HepG2 (cell line): Measurements from ENCODE around the gene PCGF6. TPM values are rescaled to one million over a fixed set of nuclear protein-coding genes. Genes with fewer than 3 reads are reported as not detected.

Experiments
- CAMTA2 ChIP-seq: sonication (generic); formaldehyde crosslinking; IDR thresholded peaks from 2 replicates; pipeline ENCODE4 v1.4.0; 2020; ENCODE audit warnings: mild to moderate bottlenecking, missing genetic modification reagents, borderline replicate concordance
- DMTF1 ChIP-seq: sonication (generic); formaldehyde crosslinking; IDR thresholded peaks from 2 replicates; pipeline ENCODE4 v1.4.0; 2020; ENCODE audit warnings: mild to moderate bottlenecking, missing genetic modification reagents
- HOXA7 ChIP-seq: sonication (generic); formaldehyde crosslinking; IDR thresholded peaks from 2 replicates; pipeline ENCODE4 v1.8.1; 2022; ENCODE audit warnings: mild to moderate bottlenecking, missing genetic modification reagents, moderate library complexity
- IRX3 ChIP-seq: sonication (generic); formaldehyde crosslinking; IDR thresholded peaks from 2 replicates; pipeline ENCODE4 v1.8.1; 2023; ENCODE audit warnings: mild to moderate bottlenecking, low read depth, missing genetic modification reagents, borderline replicate concordance
- NBN ChIP-seq: fragments of 450-650 bp; conservative IDR thresholded peaks from 2 replicates; pipeline ENCODE4 v1.6.1; 2017
- NFE2 ChIP-seq: sonication (generic); formaldehyde crosslinking; IDR thresholded peaks from 2 replicates; pipeline ENCODE4 v1.4.0; 2020; ENCODE audit warnings: missing genetic modification reagents
- PLRG1 ChIP-seq: fragments of 450-650 bp; conservative IDR thresholded peaks from 2 replicates; pipeline ENCODE4 v1.6.1; 2016
- REL ChIP-seq: sonication (generic); formaldehyde crosslinking; conservative IDR thresholded peaks from 2 replicates; pipeline ENCODE4 v1.8.0; 2022; ENCODE audit warnings: mild to moderate bottlenecking, missing genetic modification reagents, moderate library complexity
- SIN3B ChIP-seq: fragments of 150-350 bp; IDR thresholded peaks from 2 replicates; pipeline ENCODE4 v1.6.1; 2014; ENCODE audit warnings: low read length
- SMAD1 ChIP-seq: sonication (generic); formaldehyde crosslinking; IDR thresholded peaks from 2 replicates; pipeline ENCODE4 v1.4.0; 2020; ENCODE audit warnings: missing genetic modification reagents, low read depth, mild to moderate bottlenecking, borderline replicate concordance
- TFDP2 ChIP-seq: sonication (generic); formaldehyde crosslinking; IDR thresholded peaks from 2 replicates; pipeline ENCODE4 v1.4.0; 2020; ENCODE audit warnings: missing genetic modification reagents
- ZFP37 ChIP-seq: sonication (generic); formaldehyde crosslinking; IDR thresholded peaks from 2 replicates; pipeline ENCODE4 v1.4.0; 2020; ENCODE audit warnings: missing genetic modification reagents, borderline replicate concordance
- ZFY ChIP-seq: sonication (generic); formaldehyde crosslinking; IDR thresholded peaks from 2 replicates; pipeline ENCODE4 v1.4.0; 2020; ENCODE audit warnings: missing genetic modification reagents
- ZMYM3 ChIP-seq: sonication (generic); formaldehyde crosslinking; IDR thresholded peaks from 2 replicates; pipeline ENCODE4 v1.5.1; 2020; ENCODE audit warnings: mild to moderate bottlenecking, missing genetic modification reagents
- ZNF235 ChIP-seq: sonication (generic); formaldehyde crosslinking; IDR thresholded peaks from 2 replicates; pipeline ENCODE4 v1.8.1; 2023; ENCODE audit warnings: mild to moderate bottlenecking, missing genetic modification reagents, borderline replicate concordance
- ZNF317 ChIP-seq: sonication (generic); formaldehyde crosslinking; IDR thresholded peaks from 2 replicates; pipeline ENCODE4 v1.5.0; 2020; ENCODE audit warnings: mild to moderate bottlenecking, missing genetic modification reagents
- ZNF446 ChIP-seq: sonication (generic); formaldehyde crosslinking; IDR thresholded peaks from 2 replicates; pipeline ENCODE4 v1.5.0; 2020; ENCODE audit warnings: mild to moderate bottlenecking, missing genetic modification reagents
- ZNF746 ChIP-seq: sonication (generic); formaldehyde crosslinking; IDR thresholded peaks from 2 replicates; pipeline ENCODE4 v1.8.0; 2022; ENCODE audit warnings: mild to moderate bottlenecking, missing genetic modification reagents
- ZNF749 ChIP-seq: sonication (generic); formaldehyde crosslinking; IDR thresholded peaks from 2 replicates; pipeline ENCODE4 v1.8.0; 2022; ENCODE audit warnings: mild to moderate bottlenecking, missing genetic modification reagents, moderate library complexity, borderline replicate concordance
- polyA plus RNA-seq, 8 experiments: library from polyadenylated mRNA; depleted of rRNA in 3 of 8; stranded (reverse) in 7 of 8; unstranded in 1 of 8; fragments of >200 nt; fragmentation: Illumina TruSeq in 4 of 8; extraction: Trizol in 4 of 8; gene quantifications; 2 replicates each; pipeline versions ENCODE4 v1.2.1 to v1.2.3, GENCODE V29; 2011 to 2016; ENCODE audit warnings: low read depth in 4 of 8, missing spikeins in 1 of 8, mixed read lengths in 1 of 8; ENCODE audit not compliant: insufficient read depth in 1 of 8
- total RNA-seq, 5 experiments: library from RNA; depleted of rRNA; stranded (reverse); fragments of >200 nt; fragmentation: Illumina TruSeq; extraction: Trizol; gene quantifications; 2 replicates each; pipeline ENCODE4 v1.2.3, GENCODE V29; 2016; ENCODE audit warnings: low read depth in 1 of 5
- TF ChIP-seq, protein P1 (sequence below): sonication (generic); formaldehyde crosslinking; IDR thresholded peaks from 2 replicates; pipeline ENCODE4 v1.9.0; 2021; ENCODE audit warnings: missing genetic modification reagents, borderline replicate concordance
- TF ChIP-seq, protein P2 (sequence below): sonication (generic); formaldehyde crosslinking; conservative IDR thresholded peaks from 2 replicates; pipeline ENCODE4 v1.4.0; 2020; ENCODE audit warnings: missing genetic modification reagents
- TF ChIP-seq, protein P3 (sequence below): sonication (generic); formaldehyde crosslinking; IDR thresholded peaks from 2 replicates; pipeline ENCODE4 v1.8.0; 2022; ENCODE audit warnings: mild to moderate bottlenecking, missing genetic modification reagents; ENCODE audit not compliant: insufficient replicate concordance

Gene PCGF6
- total and polyA plus RNA-seq, 2 of the 13 experiments (the other 11 are each of a cell fraction or from before 2014, with no cell fraction given), result 5.2 to 19.4 TPM

- TF ChIP-seq, protein P1, sequence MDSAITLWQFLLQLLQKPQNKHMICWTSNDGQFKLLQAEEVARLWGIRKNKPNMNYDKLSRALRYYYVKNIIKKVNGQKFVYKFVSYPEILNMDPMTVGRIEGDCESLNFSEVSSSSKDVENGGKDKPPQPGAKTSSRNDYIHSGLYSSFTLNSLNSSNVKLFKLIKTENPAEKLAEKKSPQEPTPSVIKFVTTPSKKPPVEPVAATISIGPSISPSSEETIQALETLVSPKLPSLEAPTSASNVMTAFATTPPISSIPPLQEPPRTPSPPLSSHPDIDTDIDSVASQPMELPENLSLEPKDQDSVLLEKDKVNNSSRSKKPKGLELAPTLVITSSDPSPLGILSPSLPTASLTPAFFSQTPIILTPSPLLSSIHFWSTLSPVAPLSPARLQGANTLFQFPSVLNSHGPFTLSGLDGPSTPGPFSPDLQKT (CRISPR knock-in tag), result no peak
- TF ChIP-seq, protein P2, sequence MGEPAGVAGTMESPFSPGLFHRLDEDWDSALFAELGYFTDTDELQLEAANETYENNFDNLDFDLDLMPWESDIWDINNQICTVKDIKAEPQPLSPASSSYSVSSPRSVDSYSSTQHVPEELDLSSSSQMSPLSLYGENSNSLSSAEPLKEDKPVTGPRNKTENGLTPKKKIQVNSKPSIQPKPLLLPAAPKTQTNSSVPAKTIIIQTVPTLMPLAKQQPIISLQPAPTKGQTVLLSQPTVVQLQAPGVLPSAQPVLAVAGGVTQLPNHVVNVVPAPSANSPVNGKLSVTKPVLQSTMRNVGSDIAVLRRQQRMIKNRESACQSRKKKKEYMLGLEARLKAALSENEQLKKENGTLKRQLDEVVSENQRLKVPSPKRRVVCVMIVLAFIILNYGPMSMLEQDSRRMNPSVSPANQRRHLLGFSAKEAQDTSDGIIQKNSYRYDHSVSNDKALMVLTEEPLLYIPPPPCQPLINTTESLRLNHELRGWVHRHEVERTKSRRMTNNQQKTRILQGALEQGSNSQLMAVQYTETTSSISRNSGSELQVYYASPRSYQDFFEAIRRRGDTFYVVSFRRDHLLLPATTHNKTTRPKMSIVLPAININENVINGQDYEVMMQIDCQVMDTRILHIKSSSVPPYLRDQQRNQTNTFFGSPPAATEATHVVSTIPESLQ (CRISPR knock-in tag), result 0 out of 2 replicates have a peak, but pooled peaks have one; percentile 93
- TF ChIP-seq ZFY (CRISPR knock-in tag), result no peak
- no peak for TF ChIP-seq SIN3B
- TF ChIP-seq NFE2 (CRISPR knock-in tag), result no peak
- no peak for TF ChIP-seq SMAD1
- TF ChIP-seq ZFP37 (CRISPR knock-in tag), result 0 out of 2 replicates have a peak, but pooled peaks have one; percentile 72
- no peak for TF ChIP-seq NBN
- no peak for TF ChIP-seq DMTF1 (CRISPR knock-in tag)
- TF ChIP-seq ZNF446 (CRISPR knock-in tag), result peak; percentile 53; the same call in 1 of the 2 replicates
- 0 out of 2 replicates have a peak, but pooled peaks have one; percentile 40 for TF ChIP-seq ZNF317
- TF ChIP-seq ZNF749 (CRISPR knock-in tag), result no peak
- TF ChIP-seq PLRG1, result no peak
- TF ChIP-seq HOXA7 (CRISPR knock-in tag), result no peak
- peak; percentile 51; the same call in 1 of the 2 replicates for TF ChIP-seq TFDP2 (CRISPR knock-in tag)
- TF ChIP-seq ZNF746 (CRISPR knock-in tag), result no peak
- no peak for TF ChIP-seq ZNF235 (CRISPR knock-in tag)
- no peak for TF ChIP-seq CAMTA2 (CRISPR knock-in tag)
- TF ChIP-seq, protein P3, sequence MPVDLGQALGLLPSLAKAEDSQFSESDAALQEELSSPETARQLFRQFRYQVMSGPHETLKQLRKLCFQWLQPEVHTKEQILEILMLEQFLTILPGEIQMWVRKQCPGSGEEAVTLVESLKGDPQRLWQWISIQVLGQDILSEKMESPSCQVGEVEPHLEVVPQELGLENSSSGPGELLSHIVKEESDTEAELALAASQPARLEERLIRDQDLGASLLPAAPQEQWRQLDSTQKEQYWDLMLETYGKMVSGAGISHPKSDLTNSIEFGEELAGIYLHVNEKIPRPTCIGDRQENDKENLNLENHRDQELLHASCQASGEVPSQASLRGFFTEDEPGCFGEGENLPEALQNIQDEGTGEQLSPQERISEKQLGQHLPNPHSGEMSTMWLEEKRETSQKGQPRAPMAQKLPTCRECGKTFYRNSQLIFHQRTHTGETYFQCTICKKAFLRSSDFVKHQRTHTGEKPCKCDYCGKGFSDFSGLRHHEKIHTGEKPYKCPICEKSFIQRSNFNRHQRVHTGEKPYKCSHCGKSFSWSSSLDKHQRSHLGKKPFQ (CRISPR knock-in tag), result no peak
- no peak for TF ChIP-seq REL (CRISPR knock-in tag)
- peak; percentile 67; the same call in 1 of the 2 replicates for TF ChIP-seq IRX3
- no peak for TF ChIP-seq ZMYM3 (CRISPR knock-in tag)
These were observed 85.1 kb downstream of the PCGF6 start (continued) for GRCh38 chr10:103265717-103266329.
